T-helper 1 cell (primary cell): ENCODE data around the gene RAB11FIP2.
"Not testable (repeated sequence)": the region's sequence is repeated elsewhere in the genome, so short reads cannot be mapped to it uniquely, and the experiment has no call there.

Source experiments
- DNase-seq, 5 donors: peaks; one replicate each; pipeline ENCODE4 v3.0.0-alpha.2; 2012 to 2020
- total RNA-seq, 4 donors: gene quantifications; one replicate each; lab custom pipeline; 2026; lab: John Stamatoyannopoulos, UW

The RAB11FIP2 gene, protein sequence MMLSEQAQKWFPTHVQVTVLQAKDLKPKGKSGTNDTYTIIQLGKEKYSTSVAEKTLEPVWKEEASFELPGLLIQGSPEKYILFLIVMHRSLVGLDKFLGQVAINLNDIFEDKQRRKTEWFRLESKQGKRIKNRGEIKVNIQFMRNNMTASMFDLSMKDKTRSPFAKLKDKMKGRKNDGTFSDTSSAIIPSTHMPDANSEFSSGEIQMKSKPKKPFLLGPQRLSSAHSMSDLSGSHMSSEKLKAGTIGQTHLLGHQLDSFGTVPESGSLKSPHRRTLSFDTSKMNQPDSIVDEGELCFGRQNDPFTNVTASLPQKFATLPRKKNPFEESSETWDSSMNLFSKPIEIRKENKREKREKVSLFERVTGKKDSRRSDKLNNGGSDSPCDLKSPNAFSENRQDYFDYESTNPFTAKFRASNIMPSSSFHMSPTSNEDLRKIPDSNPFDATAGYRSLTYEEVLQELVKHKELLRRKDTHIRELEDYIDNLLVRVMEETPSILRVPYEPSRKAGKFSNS
- 24.6 to 37.9 (median 32.2) reads per million in 4 donors for total RNA-seq

- peak; percentile 86 to 95 (median 91) for DNase-seq
These were observed at the start of gene RAB11FIP2 for GRCh38 chr10:118046395-118047156. RAB11FIP2 (minus strand) TSS chr10:118046941; CDS start chr10:118046163, 778 bp downstream.

DNA sequence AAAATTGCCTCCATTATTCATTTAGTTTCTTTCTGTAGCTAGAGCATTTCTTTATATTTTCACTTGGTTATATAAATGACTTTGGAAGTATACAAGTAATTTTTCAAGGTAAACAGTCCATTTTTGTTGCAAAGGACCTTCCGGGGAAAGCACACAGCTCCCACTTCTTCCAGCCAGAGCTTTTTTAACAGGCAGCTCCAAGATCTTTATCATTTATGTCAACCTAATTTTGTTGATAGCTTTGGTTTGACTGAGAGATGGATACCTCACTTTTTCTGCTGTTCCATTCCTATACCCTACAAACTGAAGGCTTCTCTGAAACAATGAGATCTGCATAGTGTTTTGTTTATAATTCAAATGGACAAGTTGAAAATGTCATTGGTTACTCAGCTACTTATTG, 49.3 kb upstream of the RAB11FIP2 start:
- no peak for DNase-seq

DNA sequence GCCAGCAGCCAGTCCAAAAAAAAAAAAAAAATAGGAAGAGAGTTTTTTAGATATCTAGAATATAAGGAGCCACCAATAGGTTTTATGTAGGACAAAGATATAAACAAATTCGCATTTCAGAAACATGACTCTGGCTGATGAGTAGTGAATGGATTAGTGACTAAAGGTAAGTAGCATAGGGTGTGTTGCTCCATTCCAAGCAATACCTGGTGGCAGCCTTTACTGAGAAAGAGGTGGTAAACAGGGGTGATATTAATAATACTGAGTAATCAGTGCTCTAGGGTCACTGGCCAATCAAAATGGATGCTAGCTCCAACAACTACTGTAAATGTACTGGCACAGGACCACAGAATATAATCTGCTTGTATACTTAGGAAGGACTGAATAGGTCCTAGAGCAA, 45.5 kb upstream of the RAB11FIP2 start:
- DNase-seq, result no peak

- no peak for DNase-seq
These were observed 34.1 kb upstream of the RAB11FIP2 start for GRCh38 chr10:118080817-118081216.

GRCh38 chr10:118076705-118077104, 30.0 kb upstream of the RAB11FIP2 start:
- DNase-seq, result no peak

- no peak for DNase-seq
These were observed 26.1 kb upstream of the RAB11FIP2 start for GRCh38 chr10:118072840-118073239.

DNA sequence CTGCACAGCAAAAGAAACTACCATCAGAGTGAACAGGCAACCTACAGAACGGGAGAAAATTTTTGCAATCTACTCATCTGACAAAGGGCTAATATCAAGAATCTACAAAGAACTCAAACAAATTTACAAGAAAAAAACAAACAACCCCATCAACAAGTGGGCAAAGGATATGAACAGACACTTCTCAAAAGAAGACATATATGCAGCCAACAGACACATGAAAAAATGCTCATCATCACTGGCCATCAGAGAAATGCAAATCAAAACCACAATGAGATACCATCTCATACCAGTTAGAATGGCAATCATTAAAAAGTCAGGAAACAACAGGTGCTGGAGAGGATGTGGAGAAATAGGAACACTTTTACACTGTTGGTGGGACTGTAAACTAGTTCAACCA, 20.6 kb upstream of the RAB11FIP2 start:
- DNase-seq, result not testable (repeated sequence)

GRCh38 chr10:118062798-118063238, 16.1 kb upstream of the RAB11FIP2 start:
- DNase-seq, result no peak

GRCh38 chr10:118058371-118058770, 11.6 kb upstream of the RAB11FIP2 start:
- DNase-seq, result no peak

- no peak for DNase-seq
These were observed 10.6 kb upstream of the RAB11FIP2 start for GRCh38 chr10:118057361-118057760.

GRCh38 chr10:118054383-118054782, 7.6 kb upstream of the RAB11FIP2 start:
- no peak for DNase-seq

DNA sequence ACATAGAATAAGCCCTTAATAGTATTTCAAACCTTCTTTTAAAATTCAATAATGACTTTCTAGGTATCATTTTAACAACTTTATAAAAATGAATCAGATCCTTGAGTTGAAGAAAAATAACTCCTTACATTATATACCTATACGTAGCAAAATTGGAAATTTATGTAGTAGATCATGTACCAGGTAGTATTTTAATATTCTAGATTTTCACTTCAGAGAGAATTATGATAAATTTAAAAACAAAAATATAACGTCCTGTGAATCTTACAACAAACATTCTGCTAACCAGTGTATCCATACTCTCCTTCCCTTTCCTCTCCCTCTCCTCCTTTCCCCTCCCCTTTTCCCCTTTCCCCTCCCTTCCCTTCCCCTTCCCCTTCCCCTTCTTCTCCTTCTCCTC, 6.1 kb upstream of the RAB11FIP2 start:
- no peak for DNase-seq

DNA sequence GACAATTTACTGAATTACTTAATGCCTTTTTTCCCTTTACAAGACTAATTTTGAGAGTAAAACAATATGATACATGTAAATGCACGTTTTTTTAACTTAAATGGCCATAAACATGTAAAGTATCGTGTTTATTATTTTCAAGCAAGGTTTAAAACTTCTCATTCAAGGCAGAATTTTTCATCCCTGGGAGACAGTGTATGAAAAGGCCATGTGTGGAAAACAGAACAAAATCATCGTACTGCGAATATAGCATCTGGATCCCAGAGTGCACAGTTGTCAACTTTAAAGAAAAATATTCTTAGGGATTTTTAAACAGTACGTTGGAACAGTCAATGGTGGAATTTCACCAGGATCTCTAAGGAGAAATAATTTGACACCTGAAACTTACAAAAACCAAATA, 1.1 kb upstream of the RAB11FIP2 start:
- DNase-seq, result no peak

GRCh38 chr10:118047157-118047719, 497 bp upstream of the RAB11FIP2 start:
- no peak for DNase-seq

GRCh38 chr10:118045837-118046394, 825 bp downstream of the RAB11FIP2 start:
- peak in 2 of 5 donors; percentile 6 to 23 for DNase-seq

- no peak for DNase-seq
These were observed 1.4 kb downstream of the RAB11FIP2 start for GRCh38 chr10:118045158-118045836.

- no peak for DNase-seq
These were observed 3.9 kb downstream of the RAB11FIP2 start for GRCh38 chr10:118042827-118043242.

- no peak for DNase-seq
These were observed 4.4 kb downstream of the RAB11FIP2 start for GRCh38 chr10:118042336-118042735.

DNA sequence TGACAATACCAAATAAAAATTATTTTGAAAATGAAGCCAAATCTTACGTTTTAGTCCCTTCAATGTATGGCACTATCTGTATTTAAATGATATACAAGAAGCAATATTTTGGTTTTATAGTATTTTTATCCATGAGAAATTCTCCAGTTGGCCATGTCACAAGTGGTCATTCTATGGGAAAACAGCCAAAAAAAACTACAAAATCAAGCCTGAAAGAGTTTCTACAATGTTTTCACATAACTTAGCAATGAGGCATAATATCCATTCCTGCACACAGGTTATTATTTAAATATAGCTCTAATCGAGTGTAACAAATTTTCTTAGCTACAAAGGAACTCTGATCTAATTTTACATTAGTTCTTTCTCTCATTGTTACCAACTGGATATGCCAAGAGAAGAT, 5.4 kb downstream of the RAB11FIP2 start:
- DNase-seq, result no peak

DNA sequence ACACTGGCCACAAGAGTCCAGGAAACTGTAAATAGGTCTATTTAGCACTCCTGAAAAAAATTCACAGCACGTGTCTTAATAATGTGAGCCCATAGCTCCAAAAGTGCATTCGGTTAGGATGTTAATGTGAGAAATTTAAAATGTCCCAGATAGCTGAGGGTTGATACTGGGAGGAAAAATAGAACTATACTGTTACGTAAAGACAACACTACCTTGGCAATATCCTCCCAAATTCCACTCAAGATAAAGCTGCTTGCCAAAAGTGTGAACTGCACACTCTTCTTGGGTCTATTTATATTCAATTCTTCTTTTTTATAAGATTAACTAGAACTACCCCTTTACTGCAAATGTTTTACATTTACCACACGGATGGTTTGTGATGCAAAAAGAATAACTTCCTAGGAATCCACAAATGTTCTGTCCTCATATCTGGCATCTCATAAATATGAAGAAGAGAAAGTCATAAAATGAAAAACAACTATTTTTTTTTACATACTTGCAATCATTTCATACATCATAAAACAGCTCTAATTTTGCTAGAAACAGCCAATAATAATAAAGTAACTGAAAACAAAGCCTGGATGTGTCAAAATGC, 10.4 kb downstream of the RAB11FIP2 start:
- DNase-seq, result no peak

GRCh38 chr10:118035354-118036005, 11.3 kb downstream of the RAB11FIP2 start:
- peak in 1 of 5 donors; percentile 45 for DNase-seq
